Tibial nerve (tissue), 4 donors: ENCODE measurements around the gene FNTB.

Experiments
- EP300 ChIP-seq, 2 donors: sonication (generic); formaldehyde crosslinking; IDR thresholded peaks; one replicate each; pipeline ENCODE4 v1.6.1; 2017; ENCODE audit warnings: antibody characterized with exemption in 2 of 2, mild to moderate bottlenecking in 1 of 2
- POLR2A ChIP-seq, 2 donors: fragments of 450-650 bp; IDR thresholded peaks; one replicate each; pipeline ENCODE4 v1.6.1; 2017; ENCODE audit warnings: antibody characterized with exemption in 2 of 2, mild to moderate bottlenecking in 2 of 2, moderate library complexity in 2 of 2
- TF ChIP-seq, protein P1 (sequence below), 5 experiments: fragments of 200-600 bp in 3 of 5; fragments of 450-650 bp in 2 of 5; sonication (generic) in 3 of 5; IDR thresholded peaks; one replicate each; pipeline ENCODE4 v1.5.1; 2016 to 2019; ENCODE audit warnings: antibody characterized with exemption in 5 of 5, mild to moderate bottlenecking in 3 of 5, moderate library complexity in 2 of 5

DNA sequence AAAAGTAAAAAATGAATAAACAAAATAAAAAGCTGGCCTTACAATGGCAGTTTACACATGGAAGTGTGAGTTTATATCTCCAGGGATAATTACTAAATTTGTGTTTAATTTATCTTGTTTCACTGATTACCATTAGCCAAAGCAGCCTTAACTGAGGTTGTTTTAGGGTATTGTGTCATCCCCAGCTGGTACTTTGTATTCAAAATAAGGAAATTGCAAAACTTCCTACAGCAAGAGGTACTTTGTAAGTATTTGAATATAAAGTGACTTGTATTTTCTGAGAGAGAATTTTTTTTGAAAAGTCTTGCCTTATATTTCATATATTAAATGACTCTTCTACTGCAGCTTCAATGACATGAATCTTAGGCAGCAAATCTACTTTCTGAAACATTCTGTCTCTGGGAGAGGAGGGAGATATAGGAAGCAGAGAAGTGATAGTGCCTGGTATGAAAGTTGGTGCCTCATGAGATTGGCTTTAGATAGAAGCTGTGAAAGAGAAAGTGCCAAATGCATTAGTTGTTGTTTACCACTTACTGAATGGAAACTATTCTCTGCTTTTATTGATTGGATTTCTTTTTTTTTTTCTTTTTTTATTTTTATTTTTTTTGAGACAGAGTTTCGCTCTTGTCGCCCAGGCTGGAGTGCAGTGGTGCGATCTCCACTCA, 6.7 kb downstream of the FNTB start:
- TF ChIP-seq, protein P1, sequence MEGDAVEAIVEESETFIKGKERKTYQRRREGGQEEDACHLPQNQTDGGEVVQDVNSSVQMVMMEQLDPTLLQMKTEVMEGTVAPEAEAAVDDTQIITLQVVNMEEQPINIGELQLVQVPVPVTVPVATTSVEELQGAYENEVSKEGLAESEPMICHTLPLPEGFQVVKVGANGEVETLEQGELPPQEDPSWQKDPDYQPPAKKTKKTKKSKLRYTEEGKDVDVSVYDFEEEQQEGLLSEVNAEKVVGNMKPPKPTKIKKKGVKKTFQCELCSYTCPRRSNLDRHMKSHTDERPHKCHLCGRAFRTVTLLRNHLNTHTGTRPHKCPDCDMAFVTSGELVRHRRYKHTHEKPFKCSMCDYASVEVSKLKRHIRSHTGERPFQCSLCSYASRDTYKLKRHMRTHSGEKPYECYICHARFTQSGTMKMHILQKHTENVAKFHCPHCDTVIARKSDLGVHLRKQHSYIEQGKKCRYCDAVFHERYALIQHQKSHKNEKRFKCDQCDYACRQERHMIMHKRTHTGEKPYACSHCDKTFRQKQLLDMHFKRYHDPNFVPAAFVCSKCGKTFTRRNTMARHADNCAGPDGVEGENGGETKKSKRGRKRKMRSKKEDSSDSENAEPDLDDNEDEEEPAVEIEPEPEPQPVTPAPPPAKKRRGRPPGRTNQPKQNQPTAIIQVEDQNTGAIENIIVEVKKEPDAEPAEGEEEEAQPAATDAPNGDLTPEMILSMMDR (IDR thresholded peaks at IDR 0.05), result no peak
- TF ChIP-seq POLR2A (IDR thresholded peaks at IDR 0.05) (no peak), EP300 (IDR thresholded peaks at IDR 0.05) (no peak)
